ENCODE measurements around the gene DEFB131B. TPM values are rescaled to one million over a fixed set of nuclear protein-coding genes. Genes with fewer than 3 reads are reported as not detected.
"Not testable (repeated sequence)": the region's sequence is repeated elsewhere in the genome, so short reads cannot be mapped to it uniquely, and the experiment has no call there.

The DEFB131B gene, protein sequence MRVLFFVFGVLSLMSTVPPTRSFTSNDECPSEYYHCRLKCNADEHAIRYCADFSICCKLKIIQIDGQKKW
- not detected for total RNA-seq

DNA sequence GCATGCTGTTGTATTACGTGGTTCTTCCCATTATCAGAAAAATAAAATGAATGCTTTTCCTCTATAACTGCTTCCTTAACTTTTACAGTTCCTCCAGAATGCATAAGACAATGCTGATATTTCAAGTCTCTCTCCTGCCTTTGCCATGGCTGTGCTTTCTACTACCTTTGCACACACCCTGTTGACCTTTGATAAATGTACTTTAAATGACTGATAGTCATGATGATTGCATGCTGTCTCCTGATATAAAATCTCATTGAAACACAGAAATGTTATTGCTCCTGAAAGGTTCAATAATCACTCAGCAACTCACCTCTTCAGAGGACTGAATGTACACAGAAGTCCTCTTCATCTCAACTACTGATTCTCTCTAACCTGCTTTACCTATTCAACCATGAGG, at the start of gene DEFB131B:
TSS of gene DEFB131B (plus strand) at position 395 of the 400 bp plus-strand sequence. CDS start at position 395, 0 bp downstream.
- DNase-seq (ENCODE audit: low spot score in 2 of 2); H3K4me3 ChIP-seq (ENCODE audit: low read depth, poor library complexity, severe bottlenecking); intact Hi-C loops (cut with DNase I; ENCODE audit: low total_unique reads): not testable (repeated sequence)
- 97 to 98% methylated on average over 1 of the region's 1 CpG for WGBS, 2 donors

DNA sequence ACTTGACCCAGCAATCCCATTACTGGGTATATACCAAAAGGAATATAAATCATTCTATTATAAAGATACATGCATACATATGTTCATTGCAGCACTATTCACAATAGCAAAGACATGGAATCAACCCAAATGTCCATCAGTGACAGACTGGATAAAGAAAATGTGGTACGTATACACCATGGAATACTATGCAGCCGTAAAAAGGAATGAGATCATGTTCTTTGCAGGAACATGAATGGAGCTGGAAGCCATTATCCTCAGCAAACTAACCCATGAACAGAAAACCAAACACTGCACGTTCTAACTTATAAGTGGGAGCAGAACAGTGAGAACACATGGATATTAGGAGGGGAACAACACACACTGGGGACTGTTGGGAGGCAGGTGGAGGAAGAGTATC, 49.0 kb upstream of the DEFB131B start:
- H3K4me3 ChIP-seq (ENCODE audit: low read depth, poor library complexity, severe bottlenecking); DNase-seq (ENCODE audit: low spot score in 2 of 2); intact Hi-C loops (cut with DNase I; ENCODE audit: low total_unique reads): not testable (repeated sequence)
- WGBS, 2 donors: 96 to 99% methylated on average over 3 of the region's 3 CpGs

DNA sequence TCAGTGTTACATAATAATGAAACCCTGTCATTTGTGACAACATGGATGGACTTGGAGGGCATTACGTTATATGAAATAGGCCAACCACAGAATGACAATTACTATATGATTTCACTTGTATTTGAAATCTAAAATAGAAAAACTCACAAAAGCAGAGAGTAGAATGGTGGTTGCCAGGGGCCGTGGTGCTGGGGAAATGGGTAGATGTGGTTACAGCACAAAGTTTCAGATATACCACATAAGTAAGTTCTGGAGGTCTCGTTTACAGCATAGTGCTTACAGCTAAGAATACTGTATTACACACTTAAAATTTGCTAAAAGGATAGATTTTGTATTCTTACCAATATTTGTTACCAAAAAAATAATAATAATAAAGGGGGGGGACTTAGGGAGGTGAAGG, 48.6 kb upstream of the DEFB131B start:
- WGBS, 2 donors: 81 to 85% methylated on average over 3 of the region's 3 CpGs
- DNase-seq (ENCODE audit: low spot score in 2 of 2); intact Hi-C loops (cut with DNase I; ENCODE audit: low total_unique reads); H3K4me3 ChIP-seq (ENCODE audit: low read depth, poor library complexity, severe bottlenecking): not testable (repeated sequence)

DNA sequence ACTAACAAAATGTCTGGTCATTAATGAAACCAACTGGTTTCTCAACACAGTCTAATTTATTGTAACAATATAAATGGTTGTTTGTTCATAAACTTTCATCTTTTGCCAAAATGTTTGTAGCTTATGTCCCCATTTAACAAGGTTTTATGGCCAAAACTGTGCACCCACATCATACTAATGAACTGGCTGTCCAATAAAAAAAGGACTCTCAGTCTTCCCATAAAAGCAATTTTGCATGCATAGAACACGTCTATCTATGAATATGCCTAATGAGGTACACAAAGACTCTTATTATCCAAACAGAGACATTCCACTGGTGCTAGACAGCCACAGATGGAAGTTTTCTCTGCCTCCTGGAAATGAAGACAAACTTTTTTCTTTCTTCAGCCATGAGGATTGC, 45.4 kb upstream of the DEFB131B start, which contains the start of gene DEFB108B:
TSS of gene DEFB108B (plus strand) at position 390 of the 400 bp plus-strand sequence. CDS start at position 390, 0 bp downstream.
- WGBS, 2 donors: 42 to 67% methylated on average over 1 of the region's 1 CpG
- DNase-seq (ENCODE audit: low spot score in 2 of 2); H3K4me3 ChIP-seq (ENCODE audit: low read depth, poor library complexity, severe bottlenecking); intact Hi-C loops (cut with DNase I; ENCODE audit: low total_unique reads): not testable (repeated sequence)

DNA sequence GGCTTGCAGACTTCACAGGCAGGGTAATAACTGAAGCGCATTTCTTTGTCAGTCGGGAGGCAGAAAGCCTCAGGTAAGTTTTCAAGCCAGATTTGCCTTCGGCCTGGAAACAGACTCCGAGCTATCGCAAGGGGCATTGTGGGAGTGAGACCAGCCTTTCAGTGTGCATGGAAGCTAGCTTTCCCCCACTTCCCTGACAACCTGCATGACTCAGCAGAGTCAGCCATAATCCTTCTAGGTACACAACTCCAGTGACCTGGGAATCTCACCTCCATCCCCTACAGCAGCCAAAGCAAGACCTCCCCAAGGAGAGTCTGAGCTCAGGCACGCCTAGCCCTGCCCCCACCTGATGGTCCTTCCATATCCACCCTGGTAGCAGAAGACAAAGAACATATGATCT, 35.5 kb upstream of the DEFB131B start:
- DNase-seq (ENCODE audit: low spot score in 2 of 2); intact Hi-C loops (cut with DNase I; ENCODE audit: low total_unique reads); H3K4me3 ChIP-seq (ENCODE audit: low read depth, poor library complexity, severe bottlenecking): not testable (repeated sequence)
- 52 to 62% methylated on average over 6 of the region's 6 CpGs for WGBS, 2 donors

DNA sequence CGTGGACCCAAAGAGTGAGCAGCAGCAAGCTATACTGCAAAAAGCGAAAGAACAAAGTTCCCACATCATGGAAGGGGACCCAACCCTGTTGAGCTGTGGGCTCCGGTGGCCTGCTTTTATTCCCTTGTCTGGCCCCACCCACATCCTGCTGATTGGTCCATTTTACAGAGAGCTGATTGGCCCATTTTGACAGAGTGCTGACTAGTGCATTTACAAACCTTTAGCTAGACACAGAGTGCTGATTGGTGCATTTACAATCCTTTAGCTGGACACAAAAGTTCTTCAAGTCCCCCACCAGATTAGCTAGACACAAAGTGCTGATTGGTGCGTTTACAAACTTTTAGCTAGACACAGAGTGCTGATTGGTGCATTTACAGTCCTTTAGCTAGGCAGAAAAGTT, 34.9 kb upstream of the DEFB131B start:
- intact Hi-C loops (cut with DNase I; ENCODE audit: low total_unique reads); DNase-seq (ENCODE audit: low spot score in 2 of 2); H3K4me3 ChIP-seq (ENCODE audit: low read depth, poor library complexity, severe bottlenecking): not testable (repeated sequence)
- whole genome bisulfite sequencing, 2 donors: 91 to 92% methylated on average over 4 of the region's 4 CpGs

DNA sequence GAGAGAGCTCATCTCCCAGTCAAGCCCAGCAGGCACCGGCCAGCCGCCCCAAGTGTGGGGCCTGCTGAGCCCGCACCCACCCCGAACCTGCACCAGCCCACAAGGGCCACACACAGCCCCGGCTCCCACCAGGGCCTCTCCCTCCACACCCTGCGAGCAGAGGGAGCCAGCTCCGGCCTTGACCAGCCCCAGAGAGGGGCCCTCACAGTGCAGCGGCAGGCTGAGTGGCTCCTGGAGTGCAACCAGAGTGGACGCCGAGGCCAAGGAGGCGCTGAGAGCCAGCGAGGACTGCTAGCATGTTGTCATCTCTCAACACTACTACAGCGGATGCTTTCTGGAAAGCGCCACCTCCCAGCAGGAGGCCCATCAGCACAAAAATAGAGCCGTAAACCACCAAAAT, 34.4 kb upstream of the DEFB131B start:
- WGBS, 2 donors: 79 to 86% methylated on average over 13 to 14 of the region's 15 CpGs
- no peak for TF ChIP-seq POLR2A (IDR thresholded peaks at IDR 0.05)
- TF ChIP-seq, protein P1, sequence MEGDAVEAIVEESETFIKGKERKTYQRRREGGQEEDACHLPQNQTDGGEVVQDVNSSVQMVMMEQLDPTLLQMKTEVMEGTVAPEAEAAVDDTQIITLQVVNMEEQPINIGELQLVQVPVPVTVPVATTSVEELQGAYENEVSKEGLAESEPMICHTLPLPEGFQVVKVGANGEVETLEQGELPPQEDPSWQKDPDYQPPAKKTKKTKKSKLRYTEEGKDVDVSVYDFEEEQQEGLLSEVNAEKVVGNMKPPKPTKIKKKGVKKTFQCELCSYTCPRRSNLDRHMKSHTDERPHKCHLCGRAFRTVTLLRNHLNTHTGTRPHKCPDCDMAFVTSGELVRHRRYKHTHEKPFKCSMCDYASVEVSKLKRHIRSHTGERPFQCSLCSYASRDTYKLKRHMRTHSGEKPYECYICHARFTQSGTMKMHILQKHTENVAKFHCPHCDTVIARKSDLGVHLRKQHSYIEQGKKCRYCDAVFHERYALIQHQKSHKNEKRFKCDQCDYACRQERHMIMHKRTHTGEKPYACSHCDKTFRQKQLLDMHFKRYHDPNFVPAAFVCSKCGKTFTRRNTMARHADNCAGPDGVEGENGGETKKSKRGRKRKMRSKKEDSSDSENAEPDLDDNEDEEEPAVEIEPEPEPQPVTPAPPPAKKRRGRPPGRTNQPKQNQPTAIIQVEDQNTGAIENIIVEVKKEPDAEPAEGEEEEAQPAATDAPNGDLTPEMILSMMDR (IDR thresholded peaks at IDR 0.05): no peak
- no peak overlapping the region for H3K4me3 ChIP-seq (ENCODE audit: low read depth, poor library complexity, severe bottlenecking)
- intact Hi-C loops (cut with DNase I; ENCODE audit: low total_unique reads): no loop called here
- no peak for DNase-seq (ENCODE audit: low spot score in 2 of 2)

DNA sequence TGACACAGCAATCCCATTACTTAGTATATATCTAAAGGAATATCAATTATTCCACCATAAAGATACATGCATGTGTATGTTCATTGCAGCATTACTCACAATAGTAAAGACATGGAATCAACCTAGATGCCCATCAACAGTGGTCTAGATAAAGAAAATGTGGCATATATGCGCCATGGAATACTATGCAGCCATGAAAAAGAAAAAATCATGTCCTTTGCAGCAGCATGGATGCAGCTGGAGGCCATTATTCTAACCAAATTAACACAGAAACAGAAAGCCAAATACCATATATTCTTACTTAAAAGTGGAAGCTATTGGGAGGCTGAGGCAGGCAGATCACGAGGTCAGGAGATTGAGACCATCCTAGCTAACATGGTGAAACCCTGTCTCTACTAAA, 24.4 kb upstream of the DEFB131B start:
- H3K4me3 ChIP-seq (ENCODE audit: low read depth, poor library complexity, severe bottlenecking); intact Hi-C loops (cut with DNase I; ENCODE audit: low total_unique reads); DNase-seq (ENCODE audit: low spot score in 2 of 2): not testable (repeated sequence)
- WGBS, 2 donors: 96% methylated on average over 2 of the region's 2 CpGs

DNA sequence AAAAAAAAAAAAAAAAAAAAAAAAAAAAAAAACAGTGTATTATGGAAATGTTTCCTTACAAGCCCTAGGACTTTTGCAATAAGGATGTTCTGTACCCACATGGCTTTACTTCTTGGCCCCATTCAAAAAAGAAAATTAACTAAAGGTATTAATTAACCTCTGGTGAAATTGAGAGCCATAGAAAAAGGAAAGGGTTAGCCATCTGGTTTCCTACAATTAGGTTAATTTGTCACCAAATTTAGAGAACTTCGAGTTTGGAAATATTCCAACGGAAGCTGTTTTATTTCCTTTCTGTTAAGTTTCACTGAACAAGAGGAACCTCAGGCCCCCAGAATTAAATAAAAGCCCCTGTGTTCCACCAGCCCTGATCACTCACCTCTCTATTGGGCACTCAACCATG, 22.4 kb upstream of the DEFB131B start:
- intact Hi-C loops (cut with DNase I; ENCODE audit: low total_unique reads): not testable (repeated sequence)

DNA sequence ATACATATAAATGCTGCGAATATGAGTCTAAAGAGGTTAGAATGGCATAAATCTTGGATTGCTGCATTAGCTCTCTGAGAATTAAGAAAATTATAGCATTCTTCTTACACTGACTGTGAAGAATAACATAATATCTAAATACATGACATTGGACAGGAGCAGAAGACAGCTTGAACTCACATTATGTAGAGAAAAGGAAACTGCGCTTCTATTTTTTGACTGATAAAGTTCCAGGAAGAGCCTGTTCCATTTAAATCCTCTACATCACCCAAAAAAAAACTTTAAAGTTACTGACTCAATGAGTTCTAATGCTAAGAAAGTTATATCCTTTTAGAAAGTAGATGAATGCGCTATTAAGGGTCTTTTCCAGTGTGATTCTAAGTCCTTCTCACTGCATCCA, 17.4 kb upstream of the DEFB131B start:
- intact Hi-C loops (cut with DNase I; ENCODE audit: low total_unique reads); H3K4me3 ChIP-seq (ENCODE audit: low read depth, poor library complexity, severe bottlenecking); DNase-seq (ENCODE audit: low spot score in 2 of 2): not testable (repeated sequence)
- 93 to 99% methylated on average over 3 of the region's 3 CpGs for WGBS, 2 donors

More for the DNA sequence above, 22.4 kb upstream of the DEFB131B start:
- not testable (repeated sequence) for DNase-seq (ENCODE audit: low spot score in 2 of 2); H3K4me3 ChIP-seq (ENCODE audit: low read depth, poor library complexity, severe bottlenecking)
- 48 to 66% methylated on average over 2 of the region's 2 CpGs for WGBS, 2 donors

DNA sequence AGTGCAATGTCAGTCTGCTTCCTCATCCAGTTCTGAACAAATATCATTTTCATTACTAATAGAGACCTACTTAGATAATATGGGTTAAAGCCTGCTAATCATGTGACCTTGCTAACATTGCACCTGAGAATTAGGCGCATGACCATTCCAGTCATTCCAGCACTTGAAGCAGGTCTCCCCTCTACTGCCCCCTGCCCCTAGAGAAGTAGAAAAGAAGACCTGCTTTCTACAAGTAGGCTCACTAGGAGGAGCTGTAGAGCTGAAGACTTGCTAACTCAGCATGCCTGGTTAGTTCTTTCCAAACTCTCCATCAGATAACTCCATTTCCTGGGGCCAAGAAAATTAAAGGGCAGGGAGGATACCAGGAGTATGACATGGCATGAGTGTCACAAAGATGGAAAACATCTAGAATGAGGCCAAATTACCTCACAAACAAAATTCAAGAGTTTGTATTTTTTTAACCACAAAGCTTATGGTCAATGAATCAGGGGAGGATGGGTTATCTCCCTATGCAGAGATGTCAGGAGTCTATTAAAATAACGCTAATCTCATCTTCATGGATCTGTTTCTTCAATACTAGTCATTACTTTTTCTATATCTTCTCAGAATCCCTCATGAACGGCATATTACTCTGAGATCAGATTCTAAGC, 14.2 kb upstream of the DEFB131B start:
- intact Hi-C loops (cut with DNase I; ENCODE audit: low total_unique reads); H3K4me3 ChIP-seq (ENCODE audit: low read depth, poor library complexity, severe bottlenecking); DNase-seq (ENCODE audit: low spot score in 2 of 2): not testable (repeated sequence)
- WGBS, 2 donors: 53 to 62% methylated on average over 3 of the region's 3 CpGs

DNA sequence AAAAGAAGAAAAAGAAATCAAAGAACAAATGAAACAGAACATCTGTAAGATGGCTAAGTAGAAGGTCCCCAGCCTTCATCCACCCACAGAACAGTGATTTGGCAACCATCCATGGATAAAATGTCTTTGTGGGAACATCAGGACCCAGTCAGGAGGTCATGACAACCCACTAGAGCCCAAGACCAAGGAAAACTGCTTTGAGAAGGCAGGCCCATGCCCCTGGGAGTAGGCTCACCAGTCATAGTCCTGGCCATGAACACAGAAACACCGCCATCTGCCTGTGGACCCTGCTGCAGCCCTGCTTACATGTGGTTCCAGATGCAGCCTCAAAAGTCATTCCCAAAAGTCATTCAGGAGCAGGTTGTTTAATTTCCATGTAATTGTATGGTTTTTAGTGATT, 11.0 kb upstream of the DEFB131B start:
- DNase-seq (ENCODE audit: low spot score in 2 of 2); intact Hi-C loops (cut with DNase I; ENCODE audit: low total_unique reads); H3K4me3 ChIP-seq (ENCODE audit: low read depth, poor library complexity, severe bottlenecking): not testable (repeated sequence)
- WGBS, 2 donors: 73 to 75% methylated on average over 1 of the region's 1 CpG

DNA sequence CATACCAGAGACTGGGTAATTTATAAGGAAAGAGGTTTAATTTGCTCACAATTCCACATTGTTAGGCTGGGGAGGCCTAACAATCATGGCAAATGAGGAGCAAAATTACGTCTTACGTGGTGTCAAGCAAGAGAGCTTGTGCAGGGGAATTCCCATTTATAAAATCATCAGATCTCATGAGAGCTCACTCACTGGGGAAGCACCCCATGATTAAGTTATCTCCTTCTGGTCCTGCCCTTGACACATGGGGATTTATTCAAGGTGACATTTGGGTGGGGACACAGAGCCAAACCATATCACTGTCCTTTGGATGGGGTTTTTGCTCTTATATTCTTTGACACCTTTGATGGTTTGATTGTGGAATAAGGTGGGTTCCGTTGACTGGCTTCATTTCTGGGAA, 8.3 kb upstream of the DEFB131B start:
- DNase-seq (ENCODE audit: low spot score in 2 of 2); H3K4me3 ChIP-seq (ENCODE audit: low read depth, poor library complexity, severe bottlenecking); intact Hi-C loops (cut with DNase I; ENCODE audit: low total_unique reads): not testable (repeated sequence)
- 90 to 96% methylated on average over 3 of the region's 3 CpGs for WGBS, 2 donors

DNA sequence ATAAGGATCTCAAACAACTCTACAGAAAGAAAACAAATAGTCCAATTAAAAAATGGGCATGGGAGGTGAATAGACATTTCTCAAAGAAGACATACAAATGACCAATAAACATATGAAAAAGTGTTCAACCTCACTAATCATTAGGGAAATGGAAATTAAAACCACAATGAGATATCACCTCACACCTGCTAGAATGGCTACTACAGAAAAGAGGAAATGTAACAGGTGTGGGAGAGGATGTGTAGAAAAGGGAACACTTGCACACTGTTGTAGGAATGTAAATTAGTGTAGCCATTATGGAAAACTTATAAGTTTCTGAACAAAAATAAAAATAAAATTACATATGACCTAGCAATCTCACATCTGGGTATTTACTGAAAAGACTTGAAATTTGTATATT, 7.6 kb upstream of the DEFB131B start:
- intact Hi-C loops (cut with DNase I; ENCODE audit: low total_unique reads); DNase-seq (ENCODE audit: low spot score in 2 of 2); H3K4me3 ChIP-seq (ENCODE audit: low read depth, poor library complexity, severe bottlenecking): not testable (repeated sequence)

All from lower leg skin (tissue), 4 donors.